Fibroblast of lung (primary cell): ENCODE measurements around the gene EIF2AK2. TPM values are rescaled to one million over a fixed set of nuclear protein-coding genes. Genes with fewer than 3 reads are reported as not detected.

Source experiments
- DNase-seq, 2 donors: peaks; one replicate each; pipeline versions ENCODE4 v3.0.0 to v3.0.0-alpha.2; 2010; ENCODE audit warnings: low read depth in 2 of 2
- H2AFZ ChIP-seq: 2 replicates; pipeline ENCODE4 v1.5.1; 2012; ENCODE audit warnings: low read length, control low read depth, inconsistent platforms
- H3K27ac ChIP-seq: 2 replicates; pipeline ENCODE4 v1.5.1; 2011; ENCODE audit warnings: low read length, control low read depth; ENCODE audit not compliant: insufficient read depth
- H3K27me3 ChIP-seq: 2 replicates; pipeline ENCODE4 v1.5.1; 2011; ENCODE audit warnings: mild to moderate bottlenecking, low read length; ENCODE audit not compliant: control insufficient read depth, insufficient read depth
- H3K36me3 ChIP-seq: 2 replicates; pipeline ENCODE4 v1.5.1; 2011; ENCODE audit warnings: low read length; ENCODE audit not compliant: control insufficient read depth, insufficient read depth
- H3K4me1 ChIP-seq: 2 replicates; pipeline ENCODE4 v1.5.1; 2011; ENCODE audit warnings: low read length; ENCODE audit not compliant: control insufficient read depth, insufficient read depth; ENCODE audit errors: extremely low read depth
- H3K4me2 ChIP-seq: 2 replicates; pipeline ENCODE4 v1.5.1; 2011; ENCODE audit warnings: low read length, control low read depth; ENCODE audit not compliant: insufficient read depth; ENCODE audit errors: extremely low read depth
- H3K4me3 ChIP-seq, 4 experiments: fragments of 200-600 bp in 1 of 4; sonication (generic) in 1 of 4; replicated peaks in 1 of 4; 2 replicates each; pipeline ENCODE4 v1.5.1; 2011 to 2016; ENCODE audit warnings: low read length in 4 of 4, low read depth in 3 of 4, mild to moderate bottlenecking in 3 of 4, control low read depth in 2 of 4, inconsistent platforms in 1 of 4, mixed read lengths in 1 of 4; ENCODE audit not compliant: insufficient read depth in 1 of 4; ENCODE audit errors: control extremely low read depth in 1 of 4
- H3K79me2 ChIP-seq: 2 replicates; pipeline ENCODE4 v1.5.1; 2012; ENCODE audit warnings: mild to moderate bottlenecking, low read length, inconsistent platforms; ENCODE audit not compliant: control insufficient read depth, insufficient read depth
- H3K9ac ChIP-seq: 2 replicates; pipeline ENCODE4 v1.5.1; 2011; ENCODE audit warnings: mild to moderate bottlenecking, low read length, control low read depth; ENCODE audit not compliant: insufficient read depth
- H3K9me3 ChIP-seq: 2 replicates; pipeline ENCODE4 v1.5.1; 2012; ENCODE audit warnings: low read depth, low read length; ENCODE audit not compliant: control insufficient read depth, insufficient read depth
- H4K20me1 ChIP-seq: 2 replicates; pipeline ENCODE4 v1.5.1; 2011; ENCODE audit warnings: low read length; ENCODE audit not compliant: control insufficient read depth, insufficient read depth; ENCODE audit errors: extremely low read depth
- CTCF ChIP-seq, 2 donors: IDR thresholded peaks in 1 of 2; conservative IDR thresholded peaks in 1 of 2; 1 replicate in 1 of 2; 2 replicates in 1 of 2; pipeline ENCODE4 v1.5.1; 2011 to 2012; ENCODE audit warnings: low read length in 2 of 2, control low read depth in 1 of 2, inconsistent platforms in 1 of 2, low read depth in 1 of 2, mild to moderate bottlenecking in 1 of 2
- EZH2 ChIP-seq: IDR thresholded peaks from 2 replicates; pipeline ENCODE4 v1.5.1; 2012; ENCODE audit warnings: low read length, control low read depth, mild to moderate bottlenecking; ENCODE audit errors: missing control alignments
- polyA plus RNA-seq, 2 donors: library from polyadenylated mRNA; depleted of rRNA in 1 of 2; stranded (reverse) in 1 of 2; unstranded in 1 of 2; fragments of >200 nt; gene quantifications; 2 replicates each; pipeline ENCODE4 v1.2.1, GENCODE V29; 2011 to 2012; ENCODE audit warnings: missing spikeins in 1 of 2
- total RNA-seq: library from RNA; depleted of rRNA; stranded (reverse); fragments of >200 nt; gene quantifications from 2 replicates; pipeline ENCODE4 v1.2.1, GENCODE V29; 2014

The EIF2AK2 gene
- total and polyA plus RNA-seq, 2 donors (not counting 1 experiment from before 2014, with no cell fraction given) = 32.0 to 39.9 TPM

- Histone ChIP-seq H3K4me3 (no peak overlapping the region), H3K27ac (no peak overlapping the region), H3K79me2 (peaks cover 24% of the 10 kb centered on the region), H3K4me1 (no peaks in the 10 kb centered on the region), H3K9me3 (no peaks in the 10 kb centered on the region), H2AFZ (no peak overlapping the region), H3K27me3 (no peaks in the 10 kb centered on the region), H3K9ac (no peak overlapping the region), H3K4me2 (no peak overlapping the region), H4K20me1 (no peaks in the 10 kb centered on the region), H3K36me3 (peaks cover 5% of the 10 kb centered on the region)
- no peak for TF ChIP-seq CTCF (conservative IDR thresholded peaks at IDR 0.05 in 1 of 2, IDR thresholded peaks at IDR 0.05 in 1 of 2; ENCODE audit: low read depth in 1 of 2, low read length in 2 of 2)
- no peak for TF ChIP-seq EZH2
- DNase-seq = no peak
These were observed 46.9 kb upstream of the EIF2AK2 start for GRCh38 chr2:37203708-37204107.

- peaks cover 40% of the 10 kb centered on the region for H3K79me2 ChIP-seq
- no peak overlapping the region for H3K9ac ChIP-seq
- H3K4me2 ChIP-seq = no peak overlapping the region
- no peaks in the 10 kb centered on the region for H3K27me3 ChIP-seq
- H2AFZ ChIP-seq = no peak overlapping the region
- no peak overlapping the region for H3K27ac ChIP-seq
- H4K20me1 ChIP-seq = no peaks in the 10 kb centered on the region
- no peak overlapping the region for H3K4me3 ChIP-seq
- H3K36me3 ChIP-seq = peaks cover 5% of the 10 kb centered on the region
- no peak for TF ChIP-seq CTCF (conservative IDR thresholded peaks at IDR 0.05 in 1 of 2, IDR thresholded peaks at IDR 0.05 in 1 of 2; ENCODE audit: low read depth in 1 of 2, low read length in 2 of 2)
- no peak for TF ChIP-seq EZH2
- no peaks in the 10 kb centered on the region for H3K9me3 ChIP-seq
- DNase-seq = peak in 1 of 2 donors; percentile 70
- no peaks in the 10 kb centered on the region for H3K4me1 ChIP-seq
These were observed 45.0 kb upstream of the EIF2AK2 start for GRCh38 chr2:37201766-37202165.

- Histone ChIP-seq H2AFZ (no peak overlapping the region), H3K27me3 (no peaks in the 10 kb centered on the region), H3K9ac (no peak overlapping the region), H3K79me2 (peaks cover 40% of the 10 kb centered on the region), H3K36me3 (peaks cover 3% of the 10 kb centered on the region), H3K27ac (no peak overlapping the region), H3K4me1 (no peaks in the 10 kb centered on the region), H3K4me2 (no peak overlapping the region), H3K4me3 (no peak overlapping the region), H3K9me3 (no peaks in the 10 kb centered on the region), H4K20me1 (no peaks in the 10 kb centered on the region)
- no peak for TF ChIP-seq CTCF (conservative IDR thresholded peaks at IDR 0.05 in 1 of 2, IDR thresholded peaks at IDR 0.05 in 1 of 2; ENCODE audit: low read depth in 1 of 2, low read length in 2 of 2)
- TF ChIP-seq EZH2 = no peak
- peak in 1 of 2 donors; percentile 42 for DNase-seq
These were observed 44.4 kb upstream of the EIF2AK2 start for GRCh38 chr2:37201208-37201607.
